ENCODE data around the gene PAXX.

DNA sequence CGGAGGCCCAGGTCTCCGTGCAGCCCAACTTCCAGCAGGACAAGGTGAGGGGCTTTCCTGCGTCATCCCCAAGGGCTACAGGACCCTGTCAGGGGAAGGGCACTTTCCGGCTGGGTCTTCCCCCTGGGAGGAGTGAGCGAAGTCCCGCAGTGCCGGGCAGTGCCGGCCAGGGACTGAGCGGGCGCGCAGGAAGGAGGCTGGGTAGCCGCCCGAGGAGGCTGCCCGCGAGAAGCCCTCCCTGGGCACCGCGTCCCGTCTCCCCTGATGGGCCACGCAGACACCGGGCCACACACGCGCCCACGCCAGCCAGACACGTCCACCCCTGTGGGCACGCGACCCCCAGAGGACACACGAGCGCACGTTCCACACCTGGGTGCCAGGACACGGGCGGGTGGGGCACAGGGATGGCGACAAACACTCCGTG, 14.6 kb upstream of the PAXX start:
- no peak for TF ChIP-seq EZH2 (IDR thresholded peaks at IDR 0.05; ENCODE audit: low read length, unreplicated experiment)
- TF ChIP-seq, protein P1, sequence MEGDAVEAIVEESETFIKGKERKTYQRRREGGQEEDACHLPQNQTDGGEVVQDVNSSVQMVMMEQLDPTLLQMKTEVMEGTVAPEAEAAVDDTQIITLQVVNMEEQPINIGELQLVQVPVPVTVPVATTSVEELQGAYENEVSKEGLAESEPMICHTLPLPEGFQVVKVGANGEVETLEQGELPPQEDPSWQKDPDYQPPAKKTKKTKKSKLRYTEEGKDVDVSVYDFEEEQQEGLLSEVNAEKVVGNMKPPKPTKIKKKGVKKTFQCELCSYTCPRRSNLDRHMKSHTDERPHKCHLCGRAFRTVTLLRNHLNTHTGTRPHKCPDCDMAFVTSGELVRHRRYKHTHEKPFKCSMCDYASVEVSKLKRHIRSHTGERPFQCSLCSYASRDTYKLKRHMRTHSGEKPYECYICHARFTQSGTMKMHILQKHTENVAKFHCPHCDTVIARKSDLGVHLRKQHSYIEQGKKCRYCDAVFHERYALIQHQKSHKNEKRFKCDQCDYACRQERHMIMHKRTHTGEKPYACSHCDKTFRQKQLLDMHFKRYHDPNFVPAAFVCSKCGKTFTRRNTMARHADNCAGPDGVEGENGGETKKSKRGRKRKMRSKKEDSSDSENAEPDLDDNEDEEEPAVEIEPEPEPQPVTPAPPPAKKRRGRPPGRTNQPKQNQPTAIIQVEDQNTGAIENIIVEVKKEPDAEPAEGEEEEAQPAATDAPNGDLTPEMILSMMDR (conservative IDR thresholded peaks at IDR 0.05; ENCODE audit: low read depth, low read length), result no peak
- TF ChIP-seq EZH2phosphoT487 (IDR thresholded peaks at IDR 0.05; ENCODE audit: borderline replicate concordance, low read length), result no peak
